IMR-90 (cell line): Measurements from ENCODE around the gene IVNS1ABP. TPM values are rescaled to one million over a fixed set of nuclear protein-coding genes. Genes with fewer than 3 reads are reported as not detected.

ENCODE experiments used
- ATAC-seq: fragments of 200-7000 bp; cut with Tn5 transposase; 2 replicates; pipeline ENCODE4 v1.9.1; 2020; ENCODE audit warnings: low read depth, mild to moderate bottlenecking, moderate library complexity
- BruUV-seq: library from RNA; stranded (reverse); fragments of 400-500 nt; replicated peaks from 2 replicates; lab custom pipeline; 2021; lab: Mats Ljungman, UMichigan
- CTCF ChIA-PET: fragments of 300-600 bp; formaldehyde crosslinking; extraction: SDS; loops from one replicate; lab custom pipeline; 2021; ENCODE audit warnings: antibody characterized with exemption; lab: Yijun Ruan, JAX
- POLR2A ChIA-PET: fragments of 300-600 bp; sonication (Branson Sonifier 250); formaldehyde crosslinking; loops from one replicate; lab custom pipeline; 2022; ENCODE audit warnings: antibody characterized with exemption; ENCODE audit not compliant: unreplicated experiment; lab: Charles Lee
- DNase-seq: peaks from one replicate; pipeline ENCODE4 v3.0.0; 2013
- H2AFZ ChIP-seq: replicated peaks from 2 replicates; pipeline ENCODE3; 2013; ENCODE audit warnings: low read length, mild to moderate bottlenecking; ENCODE audit not compliant: poor library complexity
- H2AK5ac ChIP-seq: 2 replicates; pipeline ENCODE4 v1.6.1; 2013; ENCODE audit warnings: low read depth, low read length, inconsistent platforms
- H2AK9ac ChIP-seq: replicated peaks from 2 replicates; pipeline ENCODE3; 2013; ENCODE audit warnings: mild to moderate bottlenecking, low read depth, low read length, moderate library complexity; ENCODE audit not compliant: poor library complexity
- H2BK120ac ChIP-seq: 2 replicates; pipeline ENCODE4 v1.6.1; 2013; ENCODE audit warnings: low read depth, low read length, inconsistent platforms
- H2BK15ac ChIP-seq: 3 replicates; pipeline ENCODE4 v1.6.1; 2013; ENCODE audit warnings: low read depth, low read length, inconsistent platforms
- H2BK20ac ChIP-seq: 2 replicates; pipeline ENCODE4 v1.6.1; 2013; ENCODE audit warnings: low read depth, mild to moderate bottlenecking, inconsistent platforms, low read length, moderate library complexity
- H2BK5ac ChIP-seq: 2 replicates; pipeline ENCODE4 v1.6.1; 2013; ENCODE audit warnings: mild to moderate bottlenecking, low read depth, low read length, inconsistent platforms; ENCODE audit not compliant: poor library complexity, severe bottlenecking
- H3K14ac ChIP-seq: replicated peaks from 2 replicates; pipeline ENCODE4 v1.6.1; 2013; ENCODE audit warnings: low read depth, low read length, inconsistent platforms
- H3K18ac ChIP-seq: 2 replicates; pipeline ENCODE4 v1.6.1; 2013; ENCODE audit warnings: low read depth, low read length, control low read depth
- H3K23ac ChIP-seq: 2 replicates; pipeline ENCODE4 v1.6.1; 2013; ENCODE audit warnings: low read depth, low read length, inconsistent platforms
- H3K27ac ChIP-seq: 2 replicates; pipeline ENCODE4 v1.5.1; 2013; ENCODE audit warnings: mild to moderate bottlenecking, control low read depth, low read length; ENCODE audit not compliant: insufficient read depth
- H3K27me3 ChIP-seq: 2 replicates; pipeline ENCODE4 v1.6.1; 2013; ENCODE audit warnings: low read length; ENCODE audit not compliant: control insufficient read depth, insufficient read depth
- H3K36me3 ChIP-seq: 2 replicates; pipeline ENCODE4 v1.6.1; 2013; ENCODE audit warnings: low read length, mixed read lengths; ENCODE audit not compliant: control insufficient read depth, insufficient read depth
- H3K4ac ChIP-seq: 2 replicates; pipeline ENCODE4 v1.6.1; 2013; ENCODE audit warnings: low read depth, low read length, inconsistent platforms
- H3K4me1 ChIP-seq: 2 replicates; pipeline ENCODE4 v1.6.1; 2013; ENCODE audit warnings: low read length, mixed read lengths; ENCODE audit not compliant: control insufficient read depth, insufficient read depth
- H3K4me2 ChIP-seq: 2 replicates; pipeline ENCODE4 v1.6.1; 2013; ENCODE audit warnings: low read depth, mild to moderate bottlenecking, control low read depth, low read length, moderate library complexity
- H3K4me3 ChIP-seq: 2 replicates; pipeline ENCODE4 v1.5.1; 2013; ENCODE audit warnings: low read depth, mild to moderate bottlenecking, control low read depth, low read length, moderate library complexity; ENCODE audit not compliant: insufficient read depth
- H3K56ac ChIP-seq: 2 replicates; pipeline ENCODE4 v1.6.1; 2013; ENCODE audit warnings: low read length, inconsistent platforms; ENCODE audit not compliant: insufficient read depth; ENCODE audit errors: extremely low read depth
- H3K79me1 ChIP-seq, 2 experiments: 2 replicates each; pipeline ENCODE4 v1.6.1; 2013; ENCODE audit warnings: low read length in 2 of 2, inconsistent platforms in 1 of 2, low read depth in 1 of 2
- H3K9ac ChIP-seq: 2 replicates; pipeline ENCODE4 v1.6.1; 2013; ENCODE audit warnings: low read depth, low read length, control low read depth
- H3K9me1 ChIP-seq: 2 replicates; pipeline ENCODE4 v1.6.1; 2013; ENCODE audit warnings: low read length, inconsistent platforms; ENCODE audit not compliant: insufficient read depth
- H3K9me3 ChIP-seq: 2 replicates; pipeline ENCODE4 v1.6.1; 2013; ENCODE audit warnings: low read length; ENCODE audit not compliant: control insufficient read depth, insufficient read depth
- H4K20me1 ChIP-seq: 2 replicates; pipeline ENCODE4 v1.6.1; 2013; ENCODE audit warnings: low read length, inconsistent platforms; ENCODE audit not compliant: insufficient read depth
- H4K5ac ChIP-seq: 2 replicates; pipeline ENCODE4 v1.6.1; 2013; ENCODE audit warnings: mild to moderate bottlenecking, low read depth, low read length, control low read depth
- H4K8ac ChIP-seq, 2 experiments: 2 replicates each; pipeline ENCODE4 v1.6.1; 2013; ENCODE audit warnings: low read depth in 2 of 2, low read length in 2 of 2, control low read depth in 1 of 2, inconsistent platforms in 1 of 2
- H4K91ac ChIP-seq: 2 replicates; pipeline ENCODE4 v1.6.1; 2013; ENCODE audit warnings: low read depth, low read length, inconsistent platforms; ENCODE audit not compliant: insufficient read depth
- CEBPB ChIP-seq: IDR thresholded peaks from 2 replicates; pipeline ENCODE4 v1.6.1; 2012; ENCODE audit warnings: low read depth, low read length, improper control_type of control experiment
- FOS ChIP-seq: fragments of 150-350 bp; IDR thresholded peaks from 2 replicates; pipeline ENCODE4 v1.6.1; 2016; ENCODE audit warnings: low read depth, low read length
- WGBS, 2 experiments: methylation state at CpG; one replicate each; pipeline versions ENCODE4 v1.1.5 to v1.1.7; 2013; ENCODE audit warnings: missing lambda C conversion rate in 2 of 2; ENCODE audit not compliant: insufficient read length in 1 of 2; ENCODE audit errors: extremely low coverage in 2 of 2; 5-methylcytosine and 5-hydroxymethylcytosine counted together
- dilution Hi-C: fragments of 300-500 bp; cut with HindIII; formaldehyde crosslinking; loops from one replicate; pipeline ENCODE4 v1.14.3; 2018; ENCODE audit warnings: low sequenced_read_pairs; ENCODE audit not compliant: unreplicated experiment
- in situ Hi-C: fragments of 300-500 bp; cut with MboI; formaldehyde crosslinking; loops from 3 replicates; pipeline ENCODE4 v1.14.3; 2019; ENCODE audit warnings: low sequenced_read_pairs, inconsistent platforms, mixed read lengths
- intact Hi-C: fragments of 100-400 bp; cut with micrococcal nuclease; formaldehyde crosslinking; loops from 2 replicates; pipeline ENCODE4 v1.10.0; 2022
- polyA plus RNA-seq, 3 experiments: library from polyadenylated mRNA; depleted of rRNA; stranded (reverse); fragments of >200 nt; gene quantifications; 2 replicates each; pipeline ENCODE4 v1.2.3, GENCODE V29; 2012; ENCODE audit warnings: low replicate concordance in 1 of 3
- total RNA-seq: library from RNA; depleted of rRNA; stranded (reverse); fragments of >200 nt; gene quantifications from 2 replicates; pipeline ENCODE4 v1.2.3, GENCODE V29; 2012

IVNS1ABP gene
- total and polyA plus RNA-seq, 2 of the 4 experiments (the other 2 are of a cell fraction): 21.8 to 26.7 TPM

DNA sequence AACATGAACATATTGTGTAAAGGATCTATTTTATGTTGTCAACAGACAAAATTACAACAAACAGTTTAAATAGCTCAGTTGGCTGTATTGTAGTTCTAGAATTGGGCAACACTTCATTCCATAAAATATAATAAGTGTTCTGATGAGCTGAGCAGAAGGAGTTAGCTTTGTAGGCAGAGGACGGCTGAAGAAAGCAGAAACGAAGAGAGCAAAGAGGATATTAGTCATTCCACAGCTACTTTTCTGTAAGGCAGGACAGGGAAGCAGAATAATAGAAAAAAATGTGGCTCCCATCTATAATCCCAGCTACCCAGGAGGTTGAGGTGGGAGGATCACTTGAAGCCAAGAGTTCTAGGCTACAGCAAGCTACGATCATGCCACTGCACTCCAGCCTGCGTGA, 20.2 kb upstream of the IVNS1ABP start:
- no peaks in the 10 kb centered on the region for H4K20me1 ChIP-seq
- H3K36me3 ChIP-seq: no peaks in the 10 kb centered on the region
- H3K27me3 ChIP-seq: no peaks in the 10 kb centered on the region; the same call in 1 of the 2 replicates
- ChIA-PET POLR2A (no interaction called here), CTCF (interaction anchor here (0.6 to 1.6 kb wide), 3 partner anchors 12 to 173 kb away, joined by 3 to 4 read pairs (median 3); no protein-coding TSS in a partner anchor)
- no peak overlapping the region for H3K23ac ChIP-seq
- intact Hi-C loops (no loop called here), in situ Hi-C loops (no loop called here), dilution Hi-C loops (no loop called here)
- H2BK120ac ChIP-seq: no peak overlapping the region
- no peaks in the 10 kb centered on the region for H3K9me3 ChIP-seq
- H2BK20ac ChIP-seq: no peak overlapping the region
- H3K4me3 ChIP-seq: no peak overlapping the region
- no peak overlapping the region for H4K8ac ChIP-seq
- no peak overlapping the region for H3K27ac ChIP-seq
- H3K79me1 ChIP-seq: no peaks in the 10 kb centered on the region
- no peak overlapping the region for H2BK15ac ChIP-seq
- H3K56ac ChIP-seq: no peak overlapping the region
- H3K4me2 ChIP-seq: no peak overlapping the region
- H2BK5ac ChIP-seq: no peak overlapping the region
- no TSS peak for BruUV-seq
- WGBS, 2 experiments: no CpG with 5 or more reads among the region's 4 CpGs
- DNase-seq: peak; percentile 39
- no peak overlapping the region for H4K91ac ChIP-seq
- no peak for TF ChIP-seq FOS
- peak; percentile 39 for TF ChIP-seq CEBPB
- no peak overlapping the region for H4K5ac ChIP-seq
- no peaks in the 10 kb centered on the region for H3K4me1 ChIP-seq
- no peak overlapping the region for H2AFZ ChIP-seq
- no peak overlapping the region for H3K18ac ChIP-seq
- H3K9ac ChIP-seq: no peak overlapping the region
- no peak overlapping the region for H2AK5ac ChIP-seq
- no peak overlapping the region for H3K14ac ChIP-seq
- no peaks in the 10 kb centered on the region for H3K9me1 ChIP-seq
- H2AK9ac ChIP-seq: no peak overlapping the region
- no peak overlapping the region for H3K4ac ChIP-seq
- peak; percentile 88 for ATAC-seq
